Progenitor cell of endocrine pancreas (in vitro differentiated cells): ENCODE measurements around the gene UQCRC1. TPM values are rescaled to one million over a fixed set of nuclear protein-coding genes. Genes with fewer than 3 reads are reported as not detected.
"Not testable (repeated sequence)": the region's sequence is repeated elsewhere in the genome, so short reads cannot be mapped to it uniquely, and the experiment has no call there.

ENCODE experiments used
- DNase-seq: peaks from one replicate; pipeline ENCODE4 v3.0.0; 2021; ENCODE audit warnings: low spot score; ENCODE audit not compliant: unreplicated experiment
- H3K27ac Mint-ChIP-seq: 2 replicates; pipeline ENCODE4 v1.8.0; 2021; ENCODE audit warnings: mild to moderate bottlenecking, moderate library complexity, mixed read lengths
- H3K27me3 Mint-ChIP-seq: 2 replicates; pipeline ENCODE4 v1.8.0; 2021; ENCODE audit warnings: mixed read lengths
- H3K36me3 Mint-ChIP-seq: 2 replicates; pipeline ENCODE4 v1.8.0; 2022; ENCODE audit warnings: mixed read lengths; ENCODE audit not compliant: insufficient read depth
- H3K4me1 Mint-ChIP-seq: 2 replicates; pipeline ENCODE4 v1.8.0; 2021; ENCODE audit warnings: low read depth, mixed read lengths
- H3K4me3 Mint-ChIP-seq: 2 replicates; pipeline ENCODE4 v1.8.0; 2021; ENCODE audit warnings: low read depth, mild to moderate bottlenecking, moderate library complexity, mixed read lengths
- H3K9me3 Mint-ChIP-seq: 2 replicates; pipeline ENCODE4 v1.8.0; 2021; ENCODE audit warnings: low read depth, mixed read lengths
- CTCF ChIP-seq: fragments of 200-600 bp; sonication (generic); IDR thresholded peaks from one replicate; pipeline ENCODE4 v1.5.0; 2021; ENCODE audit warnings: antibody characterized with exemption, mild to moderate bottlenecking; ENCODE audit not compliant: unreplicated experiment
- microRNA-seq: library from miRNA; unstranded; fragments of <30 nt; microRNA quantifications from one replicate; pipeline ENCODE4 v1.1.0, GENCODE V29; 2020; ENCODE audit warnings: borderline number of aligned reads; ENCODE audit not compliant: unreplicated experiment
- total RNA-seq: library from RNA; stranded (reverse); gene quantifications from 2 replicates; pipeline ENCODE4 v1.2.1, GENCODE V29; 2021

Gene UQCRC1
- total RNA-seq, 1 donor from 2014 or later: 219 TPM

- H3K36me3 Mint-ChIP-seq: peaks cover 8% of the 10 kb centered on the region
- no peaks in the 10 kb centered on the region for H3K9me3 Mint-ChIP-seq
- no peak for DNase-seq
- peak overlapping the region; percentile 90 for H3K27ac Mint-ChIP-seq
- no peaks in the 10 kb centered on the region for H3K27me3 Mint-ChIP-seq
- TF ChIP-seq CTCF: no peak
- peak overlapping the region; percentile 33 for H3K4me3 Mint-ChIP-seq
- peaks cover 43% of the 10 kb centered on the region for H3K4me1 Mint-ChIP-seq
Observed at GRCh38 chr3:48553361-48553760, 56.1 kb downstream of the UQCRC1 start.

GRCh38 chr3:48552111-48552951 lies 57.1 kb downstream of the UQCRC1 start:
- H3K27ac Mint-ChIP-seq: peak overlapping the region; percentile 90

GRCh38 chr3:48551651-48552050 lies 57.8 kb downstream of the UQCRC1 start:
- H3K4me1 Mint-ChIP-seq: peaks cover 41% of the 10 kb centered on the region
- H3K9me3 Mint-ChIP-seq, H3K4me3 Mint-ChIP-seq, H3K27me3 Mint-ChIP-seq, DNase-seq: not testable (repeated sequence)
- H3K36me3 Mint-ChIP-seq: peaks cover 17% of the 10 kb centered on the region
- H3K27ac Mint-ChIP-seq: peak overlapping the region; percentile 90

More at GRCh38 chr3:48552111-48552951, 57.1 kb downstream of the UQCRC1 start:
- H3K4me3 Mint-ChIP-seq: peak overlapping the region; percentile 17
- H3K36me3 Mint-ChIP-seq: peaks cover 13% of the 10 kb centered on the region
- H3K9me3 Mint-ChIP-seq: no peaks in the 10 kb centered on the region
- no peak for TF ChIP-seq CTCF
- DNase-seq: peak; percentile 37
- no peaks in the 10 kb centered on the region for H3K27me3 Mint-ChIP-seq
- H3K4me1 Mint-ChIP-seq: peaks cover 41% of the 10 kb centered on the region

Small RNA genes lying within 50 kb of the gene (microRNA-seq; reads per million reads assigned to microRNA genes)
- gene MIR4793 (not detected), gene MIR6823 (not detected), gene MIR711 (not detected)

Other genes starting within 250 kb of the UQCRC1 start
- gene FBXW12, start 237.4 kb downstream of the UQCRC1 start, total RNA-seq: 0.20 and 0.38 TPM in 2 replicates
- 535 and 543 TPM in 2 replicates for gene PLXNB1, start 179.6 kb downstream of the UQCRC1 start, total RNA-seq
- 11.4 and 13.2 TPM in 2 replicates for gene CCDC51, start 169.5 kb downstream of the UQCRC1 start, total RNA-seq
- 236 and 253 TPM in 2 replicates for gene TMA7, start 169.4 kb downstream of the UQCRC1 start, total RNA-seq
- 13.8 and 15.2 TPM in 2 replicates for gene ATRIP, start 162.9 kb downstream of the UQCRC1 start, total RNA-seq
- gene SHISA5, start 105.5 kb downstream of the UQCRC1 start, total RNA-seq: 157 and 162 TPM in 2 replicates
- gene PFKFB4, start 52.8 kb downstream of the UQCRC1 start, total RNA-seq: 39.7 and 45.0 TPM in 2 replicates
- 1.2 and 1.4 TPM in 2 replicates for gene UCN2, start 45.9 kb downstream of the UQCRC1 start, total RNA-seq
- gene COL7A1, start 14.3 kb downstream of the UQCRC1 start, total RNA-seq: 31.5 and 38.4 TPM in 2 replicates
- gene TMEM89, start 12.1 kb upstream of the UQCRC1 start, total RNA-seq: 0.49 TPM in 1 of 2 replicates, not detected in the other
- 31.0 and 35.9 TPM in 2 replicates for gene SLC26A6, start 25.8 kb upstream of the UQCRC1 start, total RNA-seq
- gene CELSR3, start 53.2 kb upstream of the UQCRC1 start, total RNA-seq: 14.9 and 15.2 TPM in 2 replicates
- 29.8 and 32.0 TPM in 2 replicates for gene NCKIPSD, start 76.3 kb upstream of the UQCRC1 start, total RNA-seq
- gene IP6K2, start 107.6 kb upstream of the UQCRC1 start, total RNA-seq: 207 and 212 TPM in 2 replicates
- gene PRKAR2A, start 238.2 kb upstream of the UQCRC1 start, total RNA-seq: 30.0 and 34.5 TPM in 2 replicates